Liver (tissue), 9 donors: Measurements from ENCODE around the gene PCDH7. TPM values are rescaled to one million over a fixed set of nuclear protein-coding genes. Genes with fewer than 3 reads are reported as not detected.

Experiments
- DNase-seq: peaks from one replicate; pipeline ENCODE4 v3.0.0-alpha.2; 2017; ENCODE audit warnings: low spot score
- H3K27ac ChIP-seq, 2 donors: one replicate each; pipeline ENCODE4 v1.7.0; 2013; ENCODE audit warnings: inconsistent platforms in 2 of 2, low read length in 2 of 2, control low read depth in 1 of 2, low read depth in 1 of 2, mild to moderate bottlenecking in 1 of 2
- H3K27me3 ChIP-seq, 4 donors: one replicate each; pipeline versions ENCODE4 v1.6.1 to v1.7.0; 2013; ENCODE audit warnings: low read length in 3 of 4, inconsistent platforms in 1 of 4, mild to moderate bottlenecking in 1 of 4, moderate library complexity in 1 of 4; ENCODE audit not compliant: control insufficient read depth in 4 of 4, insufficient read depth in 4 of 4
- H3K36me3 ChIP-seq, 4 donors: one replicate each; pipeline versions ENCODE4 v1.6.1 to v1.7.0; 2013; ENCODE audit warnings: low read length in 3 of 4, mild to moderate bottlenecking in 3 of 4, low read depth in 1 of 4, moderate library complexity in 1 of 4; ENCODE audit not compliant: control insufficient read depth in 4 of 4, insufficient read depth in 3 of 4
- H3K4me1 ChIP-seq, 4 donors: one replicate each; pipeline versions ENCODE4 v1.6.1 to v1.7.0; 2013; ENCODE audit warnings: low read length in 3 of 4, mild to moderate bottlenecking in 3 of 4, moderate library complexity in 1 of 4; ENCODE audit not compliant: control insufficient read depth in 4 of 4, insufficient read depth in 4 of 4
- H3K4me3 ChIP-seq, 3 donors: one replicate each; pipeline versions ENCODE4 v1.6.1 to v1.7.0; 2013; ENCODE audit warnings: low read length in 3 of 3, control low read depth in 1 of 3, low read depth in 1 of 3, mild to moderate bottlenecking in 1 of 3
- H3K9ac ChIP-seq, 2 donors: one replicate each; pipeline ENCODE4 v1.7.0; 2013; ENCODE audit warnings: low read length in 2 of 2, mild to moderate bottlenecking in 2 of 2, moderate library complexity in 2 of 2, control low read depth in 1 of 2, low read depth in 1 of 2
- H3K9me3 ChIP-seq, 4 donors: one replicate each; pipeline versions ENCODE4 v1.6.1 to v1.7.0; 2013; ENCODE audit warnings: low read length in 3 of 4; ENCODE audit not compliant: control insufficient read depth in 4 of 4
- ATF3 ChIP-seq: IDR thresholded peaks from 2 replicates; pipeline ENCODE4 v1.6.1; 2016; ENCODE audit warnings: antibody characterized with exemption
- EGR1 ChIP-seq, 2 donors: IDR thresholded peaks; 2 replicates each; pipeline ENCODE4 v1.6.1; 2016 to 2018; ENCODE audit warnings: antibody characterized with exemption in 2 of 2, low read depth in 2 of 2
- FOXA1 ChIP-seq: IDR thresholded peaks from 2 replicates; pipeline ENCODE4 v1.6.1; 2016; ENCODE audit warnings: antibody characterized with exemption
- FOXA2 ChIP-seq: IDR thresholded peaks from 2 replicates; pipeline ENCODE4 v1.6.1; 2016; ENCODE audit warnings: antibody characterized with exemption
- HNF4G ChIP-seq: IDR thresholded peaks from 2 replicates; pipeline ENCODE4 v1.6.1; 2016; ENCODE audit warnings: antibody characterized with exemption
- NR2F2 ChIP-seq: IDR thresholded peaks from 2 replicates; pipeline ENCODE4 v1.6.1; 2016; ENCODE audit warnings: antibody characterized with exemption
- REST ChIP-seq: IDR thresholded peaks from 2 replicates; pipeline ENCODE4 v1.6.1; 2016; ENCODE audit warnings: antibody characterized with exemption, mild to moderate bottlenecking
- SP1 ChIP-seq: IDR thresholded peaks from 2 replicates; pipeline ENCODE4 v1.6.1; 2018; ENCODE audit warnings: antibody characterized with exemption, mild to moderate bottlenecking
- TAF1 ChIP-seq: conservative IDR thresholded peaks from 2 replicates; pipeline ENCODE4 v1.6.1; 2016; ENCODE audit warnings: antibody characterized with exemption, mild to moderate bottlenecking
- YY1 ChIP-seq: IDR thresholded peaks from 2 replicates; pipeline ENCODE4 v1.6.1; 2016; ENCODE audit warnings: antibody characterized with exemption, mild to moderate bottlenecking
- WGBS: extraction: QIAGEN DNeasy Blood & Tissue Kit; methylation state at CpG from one replicate; pipeline ENCODE4 v1.1.7; 2013; 5-methylcytosine and 5-hydroxymethylcytosine counted together
- polyA plus RNA-seq, 2 donors: library from polyadenylated mRNA; stranded (reverse) in 1 of 2; unstranded in 1 of 2; fragments of 200-250 nt in 1 of 2; fragments of >200 nt in 1 of 2; fragmentation: Nextera tagmentation in 1 of 2; extraction: Ambion mirVana in 1 of 2; gene quantifications; one replicate each; pipeline versions ENCODE4 v1.2.1 to v1.2.3, GENCODE V29; 2013 to 2015
- total RNA-seq, 2 donors: library from RNA; depleted of rRNA; stranded (reverse); fragments of >200 nt; gene quantifications; one replicate each; pipeline ENCODE4 v1.2.3, GENCODE V29; 2014
- TF ChIP-seq, protein P1 (sequence below): fragments of 150-350 bp; IDR thresholded peaks from 2 replicates; pipeline ENCODE4 v1.5.1; 2017; ENCODE audit warnings: improper control_type of control experiment, low read depth, low read length; ENCODE audit not compliant: missing input control
- TF ChIP-seq, protein P2 (sequence below): IDR thresholded peaks from 2 replicates; pipeline ENCODE4 v1.6.1; 2016; ENCODE audit warnings: antibody characterized with exemption
- TF ChIP-seq, protein P3 (sequence below): IDR thresholded peaks from 2 replicates; pipeline ENCODE4 v1.6.1; 2016; ENCODE audit warnings: antibody characterized with exemption
- donor health status: healthy.
- donor health status: healthy.
- donor health status: healthy.
- donor health status: healthy.
- donor health status: healthy.

Gene PCDH7
- total and polyA plus RNA-seq, 4 donors = 0.32 to 3.0 (median 0.98) TPM

GRCh38 chr4:30721185-30722091 lies 1.3 kb downstream of the PCDH7 start:
- peaks cover 0 to 2% (median 0%) of the 10 kb centered on the region in 4 donors for H3K9me3 ChIP-seq
- peak overlapping the region; percentile 7 to 59 for H3K27ac ChIP-seq
- H3K36me3 ChIP-seq = no peaks in the 10 kb centered on the region
- H3K27me3 ChIP-seq = peaks cover 0 to 14% (median 7%) of the 10 kb centered on the region in 4 donors
- H3K9ac ChIP-seq = no peak overlapping the region
- DNase-seq = peak; percentile 39
- 3% methylated on average over 95 of the region's 95 CpGs for WGBS
- no peak for TF ChIP-seq HNF4G
- TF ChIP-seq SP1 = no peak
- TF ChIP-seq, protein P1, sequence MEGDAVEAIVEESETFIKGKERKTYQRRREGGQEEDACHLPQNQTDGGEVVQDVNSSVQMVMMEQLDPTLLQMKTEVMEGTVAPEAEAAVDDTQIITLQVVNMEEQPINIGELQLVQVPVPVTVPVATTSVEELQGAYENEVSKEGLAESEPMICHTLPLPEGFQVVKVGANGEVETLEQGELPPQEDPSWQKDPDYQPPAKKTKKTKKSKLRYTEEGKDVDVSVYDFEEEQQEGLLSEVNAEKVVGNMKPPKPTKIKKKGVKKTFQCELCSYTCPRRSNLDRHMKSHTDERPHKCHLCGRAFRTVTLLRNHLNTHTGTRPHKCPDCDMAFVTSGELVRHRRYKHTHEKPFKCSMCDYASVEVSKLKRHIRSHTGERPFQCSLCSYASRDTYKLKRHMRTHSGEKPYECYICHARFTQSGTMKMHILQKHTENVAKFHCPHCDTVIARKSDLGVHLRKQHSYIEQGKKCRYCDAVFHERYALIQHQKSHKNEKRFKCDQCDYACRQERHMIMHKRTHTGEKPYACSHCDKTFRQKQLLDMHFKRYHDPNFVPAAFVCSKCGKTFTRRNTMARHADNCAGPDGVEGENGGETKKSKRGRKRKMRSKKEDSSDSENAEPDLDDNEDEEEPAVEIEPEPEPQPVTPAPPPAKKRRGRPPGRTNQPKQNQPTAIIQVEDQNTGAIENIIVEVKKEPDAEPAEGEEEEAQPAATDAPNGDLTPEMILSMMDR = peak; percentile 19
- peaks cover 8 to 46% (median 27%) of the 10 kb centered on the region in 4 donors for H3K4me1 ChIP-seq
- H3K4me3 ChIP-seq = peak overlapping the region; percentile 23 to 55 (median 51)

DNA sequence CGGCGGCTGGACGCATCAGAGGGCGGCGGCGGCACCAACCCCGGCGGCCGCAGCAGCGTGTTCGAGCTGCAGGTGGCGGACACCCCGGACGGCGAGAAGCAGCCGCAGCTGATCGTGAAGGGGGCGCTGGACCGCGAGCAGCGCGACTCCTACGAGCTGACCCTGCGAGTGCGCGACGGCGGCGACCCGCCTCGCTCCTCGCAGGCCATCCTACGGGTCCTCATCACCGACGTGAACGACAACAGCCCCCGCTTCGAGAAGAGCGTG lies 1.9 kb downstream of the PCDH7 start:
- TF ChIP-seq, protein P1 = no peak
- TF ChIP-seq, protein P2, sequence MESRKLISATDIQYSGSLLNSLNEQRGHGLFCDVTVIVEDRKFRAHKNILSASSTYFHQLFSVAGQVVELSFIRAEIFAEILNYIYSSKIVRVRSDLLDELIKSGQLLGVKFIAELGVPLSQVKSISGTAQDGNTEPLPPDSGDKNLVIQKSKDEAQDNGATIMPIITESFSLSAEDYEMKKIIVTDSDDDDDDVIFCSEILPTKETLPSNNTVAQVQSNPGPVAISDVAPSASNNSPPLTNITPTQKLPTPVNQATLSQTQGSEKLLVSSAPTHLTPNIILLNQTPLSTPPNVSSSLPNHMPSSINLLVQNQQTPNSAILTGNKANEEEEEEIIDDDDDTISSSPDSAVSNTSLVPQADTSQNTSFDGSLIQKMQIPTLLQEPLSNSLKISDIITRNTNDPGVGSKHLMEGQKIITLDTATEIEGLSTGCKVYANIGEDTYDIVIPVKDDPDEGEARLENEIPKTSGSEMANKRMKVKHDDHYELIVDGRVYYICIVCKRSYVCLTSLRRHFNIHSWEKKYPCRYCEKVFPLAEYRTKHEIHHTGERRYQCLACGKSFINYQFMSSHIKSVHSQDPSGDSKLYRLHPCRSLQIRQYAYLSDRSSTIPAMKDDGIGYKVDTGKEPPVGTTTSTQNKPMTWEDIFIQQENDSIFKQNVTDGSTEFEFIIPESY = no peak
- TF ChIP-seq SP1 (no peak), FOXA1 (no peak), TAF1 (no peak), NR2F2 (no peak), FOXA2 (no peak), HNF4G (no peak), EGR1 (IDR thresholded peaks at IDR 0.05; ENCODE audit: low read depth in 2 of 2) (no peak), REST (no peak), ATF3 (no peak), YY1 (no peak)
- TF ChIP-seq, protein P3, sequence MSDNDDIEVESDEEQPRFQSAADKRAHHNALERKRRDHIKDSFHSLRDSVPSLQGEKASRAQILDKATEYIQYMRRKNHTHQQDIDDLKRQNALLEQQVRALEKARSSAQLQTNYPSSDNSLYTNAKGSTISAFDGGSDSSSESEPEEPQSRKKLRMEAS = no peak
- Histone ChIP-seq H3K27me3 (peaks cover 0 to 14% (median 7%) of the 10 kb centered on the region in 4 donors), H3K9ac (no peak overlapping the region), H3K4me1 (peaks cover 8 to 45% (median 26%) of the 10 kb centered on the region in 4 donors), H3K27ac (no peak overlapping the region), H3K36me3 (no peaks in the 10 kb centered on the region), H3K4me3 (peak overlapping the region in 2 of 3 donors; percentile 15 to 51), H3K9me3 (peaks cover 0 to 2% (median 0%) of the 10 kb centered on the region in 4 donors)
- 2% methylated on average over 39 of the region's 39 CpGs for WGBS
- DNase-seq = no peak
